SK-N-SH treated with all-trans-retinoic acid at 6 μM for 48 hours (cell line): Measurements from ENCODE around the gene CDX1.

Source experiments
- PATZ1 ChIP-seq: fragments of 250-450 bp; sonication (Bioruptor Pico); IDR thresholded peaks from 2 replicates; pipeline ENCODE4 v1.8.0; 2020; ENCODE audit warnings: mild to moderate bottlenecking, moderate library complexity, borderline replicate concordance
- PPARA ChIP-seq: fragments of 250-450 bp; sonication (Bioruptor Pico); IDR thresholded peaks from 2 replicates; pipeline ENCODE4 v1.5.0; 2020; ENCODE audit warnings: mild to moderate bottlenecking, borderline replicate concordance
- RARB ChIP-seq: fragments of 250-450 bp; sonication (Bioruptor Pico); IDR thresholded peaks from 2 replicates; pipeline ENCODE4 v1.8.0; 2021; ENCODE audit warnings: mild to moderate bottlenecking, moderate library complexity
- TOX ChIP-seq: fragments of 250-450 bp; sonication (Bioruptor Pico); IDR thresholded peaks from 2 replicates; pipeline ENCODE4 v1.8.0; 2021; ENCODE audit warnings: mild to moderate bottlenecking, moderate library complexity, borderline replicate concordance
- ZNF70 ChIP-seq: fragments of 450-650 bp; formaldehyde crosslinking; IDR thresholded peaks from 2 replicates; pipeline ENCODE4 v1.5.0; 2020; ENCODE audit warnings: mild to moderate bottlenecking, moderate library complexity

- TF ChIP-seq RARB (CRISPR knock-in tag): no peak
- no peak for TF ChIP-seq PATZ1 (CRISPR knock-in tag)
- TF ChIP-seq TOX: no peak
- TF ChIP-seq PPARA: no peak
- no peak for TF ChIP-seq ZNF70 (CRISPR knock-in tag)
These were observed 36.1 kb upstream of the CDX1 start for GRCh38 chr5:150130493-150130922.
